Activated CD4-positive, alpha-beta memory T cell treated with anti-CD3 and anti-CD28 coated beads for 36 hours (primary cell): ENCODE results near the gene CPOX. TPM values are rescaled to one million over a fixed set of nuclear protein-coding genes. Genes with fewer than 3 reads are reported as not detected.

Experiments used
- CTCF ChIA-PET: fragments of 350-600 bp; sonication (Branson Sonifier 250); formaldehyde crosslinking; loops from one replicate; lab custom pipeline; 2021; ENCODE audit warnings: antibody characterized with exemption, inconsistent platforms; lab: Charles Lee
- POLR2A ChIA-PET: fragments of 350-600 bp; sonication (Branson Sonifier 250); formaldehyde crosslinking; loops from one replicate; lab custom pipeline; 2021; ENCODE audit warnings: antibody characterized with exemption; lab: Charles Lee
- DNase-seq: peaks from one replicate; pipeline ENCODE4 v3.0.0-alpha.2; 2020
- H3K27ac Mint-ChIP-seq: one replicate; pipeline ENCODE4 v1.8.0; 2021; ENCODE audit warnings: mixed read lengths
- H3K27me3 Mint-ChIP-seq: one replicate; pipeline ENCODE4 v1.8.0; 2021; ENCODE audit warnings: mixed read lengths
- H3K36me3 Mint-ChIP-seq: one replicate; pipeline ENCODE4 v1.8.0; 2021; ENCODE audit warnings: mixed read lengths
- H3K4me1 Mint-ChIP-seq: one replicate; pipeline ENCODE4 v1.8.0; 2021; ENCODE audit warnings: low read depth, mixed read lengths
- H3K4me3 Mint-ChIP-seq: one replicate; pipeline ENCODE4 v1.8.0; 2021; ENCODE audit warnings: mild to moderate bottlenecking, mixed read lengths
- H3K9me3 Mint-ChIP-seq: one replicate; pipeline ENCODE4 v1.8.0; 2021; ENCODE audit warnings: mixed read lengths
- intact Hi-C: fragments of 100-400 bp; cut with micrococcal nuclease; formaldehyde crosslinking; loops from one replicate; pipeline ENCODE4 v1.15.1; 2023
- total RNA-seq, 2 experiments: library from RNA; stranded (reverse); gene quantifications; one replicate each; pipeline ENCODE4 v1.2.3, GENCODE V29; 2021

The CPOX gene
- total RNA-seq, 2 experiments from 2014 or later, result 36.0 to 39.2 TPM

- Mint-ChIP-seq H3K27ac (no peak overlapping the region), H3K4me1 (no peaks in the 10 kb centered on the region), H3K27me3 (peaks cover 18% of the 10 kb centered on the region), H3K36me3 (no peaks in the 10 kb centered on the region), H3K9me3 (peaks cover 9% of the 10 kb centered on the region), H3K4me3 (no peak overlapping the region)
- CTCF ChIA-PET, result no interaction called here
- POLR2A ChIA-PET, result no interaction called here
- no peak for DNase-seq
- intact Hi-C loops, result no loop called here
Measured at GRCh38 chr3:98608029-98608428, 14.6 kb upstream of the CPOX start.

DNA sequence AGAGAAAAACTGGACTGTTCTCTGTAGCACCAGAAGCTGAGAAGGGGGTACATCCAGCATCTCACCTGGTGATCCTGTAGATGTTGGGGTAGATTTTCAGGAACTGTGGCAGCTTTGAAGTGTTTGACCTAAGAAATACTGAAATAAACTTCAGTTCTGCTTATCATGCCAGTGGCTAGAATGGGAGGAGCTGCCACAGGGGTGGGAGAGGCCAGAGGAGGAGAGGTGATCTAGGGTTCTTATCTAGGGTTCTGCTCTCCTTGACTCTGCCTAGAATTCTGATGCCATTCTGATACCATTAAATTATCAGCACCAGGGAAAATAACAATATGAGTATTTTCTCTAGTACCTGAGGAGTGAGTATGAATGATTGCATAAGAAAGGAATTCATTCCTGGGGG lies 10.2 kb upstream of the CPOX start:
- Mint-ChIP-seq H3K36me3 (no peaks in the 10 kb centered on the region), H3K9me3 (no peaks in the 10 kb centered on the region), H3K4me1 (no peaks in the 10 kb centered on the region), H3K4me3 (no peak overlapping the region), H3K27me3 (peaks cover 9% of the 10 kb centered on the region), H3K27ac (no peak overlapping the region)
- ChIA-PET POLR2A (no interaction called here), CTCF (interaction anchor here (1.8 to 6.5 kb wide), 3 partner anchors 9 to 212 kb away, joined by 11 to 78 read pairs (median 14); no protein-coding TSS in a partner anchor)
- intact Hi-C loops, result no loop called here
- DNase-seq, result no peak

- intact Hi-C loops, result loop anchor here (1.0 kb wide), 3 partner anchors 55 to 563 kb away; no protein-coding TSS in a partner anchor
- CTCF ChIA-PET, result interaction anchor here (0.6 to 6.5 kb wide), 32 partner anchors 9 to 1084 kb away, joined by 3 to 78 read pairs (median 4); partner anchors contain the start of genes CPOX, DCBLD2 and GPR15
- H3K27me3 Mint-ChIP-seq, result peaks cover 9% of the 10 kb centered on the region
- no peak for DNase-seq
- no peaks in the 10 kb centered on the region for H3K36me3 Mint-ChIP-seq
- POLR2A ChIA-PET, result interaction anchor here (1.0 kb wide), 1 partner anchor 9 kb away, joined by 3 read pairs; the partner anchor contains the start of gene CPOX
- no peaks in the 10 kb centered on the region for H3K9me3 Mint-ChIP-seq
- H3K27ac Mint-ChIP-seq, result no peak overlapping the region
- H3K4me3 Mint-ChIP-seq, result no peak overlapping the region
- no peaks in the 10 kb centered on the region for H3K4me1 Mint-ChIP-seq
Measured at GRCh38 chr3:98602078-98602678, 8.8 kb upstream of the CPOX start.

GRCh38 chr3:98601180-98601579 lies 7.8 kb upstream of the CPOX start:
- ChIA-PET CTCF (interaction anchor here (0.6 to 6.5 kb wide), 17 partner anchors 10 to 560 kb away, joined by 3 to 78 read pairs (median 4); partner anchors contain the start of gene GPR15), POLR2A (interaction anchor here (1.0 kb wide), 1 partner anchor 8 kb away, joined by 3 read pairs; the partner anchor contains the start of gene CPOX)
- intact Hi-C loops, result no loop called here

GRCh38 chr3:98600412-98601095 lies 7.1 kb upstream of the CPOX start:
- CTCF ChIA-PET, result interaction anchor here (1.4 to 6.5 kb wide), 5 partner anchors 10 to 559 kb away, joined by 3 to 78 read pairs (median 3); no protein-coding TSS in a partner anchor
- intact Hi-C loops, result no loop called here
- Mint-ChIP-seq H3K4me3 (no peak overlapping the region), H3K27ac (no peak overlapping the region), H3K9me3 (no peaks in the 10 kb centered on the region), H3K36me3 (no peaks in the 10 kb centered on the region), H3K27me3 (peaks cover 6% of the 10 kb centered on the region), H3K4me1 (no peaks in the 10 kb centered on the region)
- no peak for DNase-seq
- POLR2A ChIA-PET, result no interaction called here

More at GRCh38 chr3:98601180-98601579, 7.8 kb upstream of the CPOX start:
- DNase-seq, result no peak
- no peak overlapping the region for H3K4me3 Mint-ChIP-seq
- no peaks in the 10 kb centered on the region for H3K36me3 Mint-ChIP-seq
- peaks cover 7% of the 10 kb centered on the region for H3K27me3 Mint-ChIP-seq
- no peaks in the 10 kb centered on the region for H3K4me1 Mint-ChIP-seq
- H3K9me3 Mint-ChIP-seq, result no peaks in the 10 kb centered on the region
- H3K27ac Mint-ChIP-seq, result no peak overlapping the region

DNA sequence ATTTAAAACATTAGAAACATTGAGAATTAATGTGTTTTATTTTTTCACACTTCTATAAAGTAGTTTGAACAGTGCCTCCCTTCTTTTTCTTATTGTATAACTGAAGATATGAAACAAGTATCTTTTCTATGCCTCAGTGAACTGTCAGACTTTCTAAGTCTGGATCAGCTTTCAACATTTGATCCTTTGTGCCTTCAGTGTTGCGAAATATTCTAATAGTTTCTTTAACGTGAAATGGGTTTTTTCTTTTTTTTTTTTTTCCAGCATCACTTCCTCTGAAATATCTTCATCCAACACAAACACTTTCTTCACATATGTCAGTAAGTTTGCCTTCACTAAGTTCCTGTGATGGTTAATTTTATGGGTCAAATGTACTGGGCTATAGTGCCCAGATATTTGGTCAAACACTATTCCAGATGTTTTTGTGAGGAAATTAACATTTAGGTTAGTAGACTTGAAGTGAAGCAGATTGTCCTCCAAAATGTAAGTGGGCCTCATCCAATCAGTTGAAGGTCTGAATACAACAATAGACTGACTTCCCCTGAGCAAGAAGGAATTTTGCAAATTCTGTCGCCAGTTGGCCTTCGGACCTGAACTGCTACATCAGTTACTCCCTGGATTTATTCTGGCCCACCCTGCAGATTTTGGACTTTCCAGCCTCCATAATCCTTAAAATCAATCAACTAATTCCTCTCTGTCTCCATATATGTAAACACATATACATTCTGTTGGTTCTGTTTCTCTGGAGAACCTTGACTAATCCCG lies 6.4 kb upstream of the CPOX start:
- Mint-ChIP-seq H3K4me1 (no peaks in the 10 kb centered on the region), H3K4me3 (no peak overlapping the region), H3K27me3 (peaks cover 6% of the 10 kb centered on the region), H3K27ac (no peak overlapping the region), H3K9me3 (no peaks in the 10 kb centered on the region), H3K36me3 (no peaks in the 10 kb centered on the region)
- intact Hi-C loops, result loop anchor here (10.0 kb wide), 1 partner anchor 85 kb away; no protein-coding TSS in a partner anchor
- CTCF ChIA-PET, result interaction anchor here (1.4 to 6.5 kb wide), 4 partner anchors 9 to 216 kb away, joined by 3 to 78 read pairs (median 10); no protein-coding TSS in a partner anchor
- POLR2A ChIA-PET, result no interaction called here
- DNase-seq, result no peak

GRCh38 chr3:98598492-98598891 lies 5.1 kb upstream of the CPOX start:
- ChIA-PET POLR2A (no interaction called here), CTCF (interaction anchor here (0.6 to 3.0 kb wide), 9 partner anchors 9 to 559 kb away, joined by 3 to 18 read pairs (median 3); no protein-coding TSS in a partner anchor)
- H3K4me1 Mint-ChIP-seq, result peaks cover 6% of the 10 kb centered on the region
- intact Hi-C loops, result loop anchor here (10.0 kb wide), 1 partner anchor 86 kb away; no protein-coding TSS in a partner anchor
- no peak for DNase-seq
- H3K9me3 Mint-ChIP-seq, result no peaks in the 10 kb centered on the region
- no peak overlapping the region for H3K27ac Mint-ChIP-seq
- no peaks in the 10 kb centered on the region for H3K36me3 Mint-ChIP-seq
- no peak overlapping the region for H3K4me3 Mint-ChIP-seq
- H3K27me3 Mint-ChIP-seq, result no peaks in the 10 kb centered on the region

- H3K4me1 Mint-ChIP-seq, result peaks cover 12% of the 10 kb centered on the region
- intact Hi-C loops, result loop anchor here (1.0 to 10.0 kb wide), 3 partner anchors 21 to 215 kb away; no protein-coding TSS in a partner anchor
- H3K27ac Mint-ChIP-seq, result no peak overlapping the region
- ChIA-PET POLR2A (no interaction called here), CTCF (interaction anchor here (0.6 to 3.0 kb wide), 18 partner anchors 51 to 557 kb away, joined by 3 to 18 read pairs (median 4); partner anchors contain the start of gene CLDND1)
- H3K9me3 Mint-ChIP-seq, result no peaks in the 10 kb centered on the region
- no peaks in the 10 kb centered on the region for H3K36me3 Mint-ChIP-seq
- no peaks in the 10 kb centered on the region for H3K27me3 Mint-ChIP-seq
- H3K4me3 Mint-ChIP-seq, result no peak overlapping the region
- DNase-seq, result no peak
Measured at GRCh38 chr3:98596541-98597500, 3.4 kb upstream of the CPOX start.

DNA sequence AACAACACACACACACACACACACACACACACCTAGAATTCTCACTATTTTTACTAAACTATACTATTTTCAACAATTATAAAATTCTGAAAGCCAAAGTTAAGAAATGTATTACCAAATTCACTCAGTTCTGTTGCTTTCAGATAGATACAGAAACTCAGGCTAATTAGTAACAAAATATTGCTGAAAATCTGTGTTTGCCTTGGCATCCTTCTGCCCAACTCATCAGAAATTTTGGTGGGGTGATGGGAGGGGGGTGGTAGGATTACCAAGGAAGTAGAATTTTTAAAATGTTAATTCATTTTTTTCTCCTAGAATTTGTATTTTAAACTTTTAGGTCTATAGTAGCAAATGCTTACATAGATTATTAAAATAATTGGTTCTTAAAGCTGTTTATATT lies 2.7 kb upstream of the CPOX start:
- peaks cover 18% of the 10 kb centered on the region for H3K4me1 Mint-ChIP-seq
- no peak overlapping the region for H3K4me3 Mint-ChIP-seq
- POLR2A ChIA-PET, result no interaction called here
- CTCF ChIA-PET, result interaction anchor here (0.6 to 3.0 kb wide), 13 partner anchors 60 to 557 kb away, joined by 3 to 18 read pairs (median 4); partner anchors contain the start of gene CLDND1
- peaks cover 2% of the 10 kb centered on the region for H3K36me3 Mint-ChIP-seq
- no peak for DNase-seq
- no peaks in the 10 kb centered on the region for H3K9me3 Mint-ChIP-seq
- intact Hi-C loops, result loop anchor here (10.0 kb wide), 1 partner anchor 89 kb away; no protein-coding TSS in a partner anchor
- no peaks in the 10 kb centered on the region for H3K27me3 Mint-ChIP-seq
- no peak overlapping the region for H3K27ac Mint-ChIP-seq

GRCh38 chr3:98594628-98595324 lies 1.4 kb upstream of the CPOX start:
- intact Hi-C loops, result loop anchor here (5.0 to 10.0 kb wide), 2 partner anchors 90 to 138 kb away; no protein-coding TSS in a partner anchor

More at GRCh38 chr3:98594628-98595324, 1.4 kb upstream of the CPOX start:
- Mint-ChIP-seq H3K9me3 (no peaks in the 10 kb centered on the region), H3K27ac (no peak overlapping the region), H3K4me1 (peaks cover 29% of the 10 kb centered on the region), H3K27me3 (no peaks in the 10 kb centered on the region), H3K36me3 (peaks cover 10% of the 10 kb centered on the region), H3K4me3 (peak overlapping the region; percentile 14)
- no peak for DNase-seq
- ChIA-PET POLR2A (interaction anchor here (1.2 to 2.2 kb wide), 2 partner anchors 72 to 73 kb away, joined by 3 to 13 read pairs; partner anchors contain the start of gene CLDND1), CTCF (interaction anchor here (0.6 to 2.7 kb wide), 9 partner anchors 10 to 556 kb away, joined by 3 to 9 read pairs (median 3); no protein-coding TSS in a partner anchor)
